Hepatocyte (in vitro differentiated cells): ENCODE data around the gene GYPC.

Experiments used
- EZH2 ChIP-seq: fragments of 200-600 bp; sonication (generic); IDR thresholded peaks from 2 replicates; pipeline ENCODE4 v1.6.1; 2016; ENCODE audit warnings: antibody characterized with exemption, mild to moderate bottlenecking, borderline replicate concordance
- EZH2phosphoT487 ChIP-seq: fragments of 200-600 bp; sonication (generic); IDR thresholded peaks from one replicate; pipeline ENCODE4 v1.6.1; 2018; ENCODE audit warnings: antibody characterized with exemption, mild to moderate bottlenecking, low read depth, moderate library complexity; ENCODE audit not compliant: unreplicated experiment, severe bottlenecking
- TF ChIP-seq, protein P1 (sequence below): fragments of 200-600 bp; sonication (generic); IDR thresholded peaks from 2 replicates; pipeline ENCODE4 v1.5.1; 2016; ENCODE audit warnings: antibody characterized with exemption, mild to moderate bottlenecking; ENCODE audit not compliant: poor library complexity

DNA sequence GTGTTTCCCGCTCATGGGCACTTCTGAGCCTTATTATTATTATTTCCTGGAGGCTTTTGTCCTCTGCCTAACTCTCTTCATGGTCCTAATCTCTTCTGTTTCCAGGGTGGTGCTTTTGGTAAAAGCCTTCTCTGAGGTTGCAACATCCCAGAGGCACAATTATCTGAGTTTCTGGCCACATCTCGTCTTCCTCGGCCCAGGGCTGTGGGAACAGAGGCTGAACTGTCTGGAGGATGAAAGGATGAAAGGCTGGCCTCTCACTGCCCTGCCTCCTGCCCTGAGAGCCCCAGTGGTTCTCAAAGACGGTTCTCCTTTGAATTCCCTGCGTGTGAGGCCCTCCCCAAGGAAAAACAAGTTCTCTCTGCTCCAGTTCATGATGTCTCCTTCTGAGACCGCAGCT lies 13.8 kb downstream of the GYPC start:
- TF ChIP-seq, protein P1, sequence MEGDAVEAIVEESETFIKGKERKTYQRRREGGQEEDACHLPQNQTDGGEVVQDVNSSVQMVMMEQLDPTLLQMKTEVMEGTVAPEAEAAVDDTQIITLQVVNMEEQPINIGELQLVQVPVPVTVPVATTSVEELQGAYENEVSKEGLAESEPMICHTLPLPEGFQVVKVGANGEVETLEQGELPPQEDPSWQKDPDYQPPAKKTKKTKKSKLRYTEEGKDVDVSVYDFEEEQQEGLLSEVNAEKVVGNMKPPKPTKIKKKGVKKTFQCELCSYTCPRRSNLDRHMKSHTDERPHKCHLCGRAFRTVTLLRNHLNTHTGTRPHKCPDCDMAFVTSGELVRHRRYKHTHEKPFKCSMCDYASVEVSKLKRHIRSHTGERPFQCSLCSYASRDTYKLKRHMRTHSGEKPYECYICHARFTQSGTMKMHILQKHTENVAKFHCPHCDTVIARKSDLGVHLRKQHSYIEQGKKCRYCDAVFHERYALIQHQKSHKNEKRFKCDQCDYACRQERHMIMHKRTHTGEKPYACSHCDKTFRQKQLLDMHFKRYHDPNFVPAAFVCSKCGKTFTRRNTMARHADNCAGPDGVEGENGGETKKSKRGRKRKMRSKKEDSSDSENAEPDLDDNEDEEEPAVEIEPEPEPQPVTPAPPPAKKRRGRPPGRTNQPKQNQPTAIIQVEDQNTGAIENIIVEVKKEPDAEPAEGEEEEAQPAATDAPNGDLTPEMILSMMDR = no peak
- TF ChIP-seq EZH2 = no peak
- no peak for TF ChIP-seq EZH2phosphoT487
